GM12878 (cell line): ENCODE measurements around the gene QPCT. TPM values are rescaled to one million over a fixed set of nuclear protein-coding genes. Genes with fewer than 3 reads are reported as not detected.

ENCODE experiments used
- ATAC-seq: fragments of 200-7000 bp; cut with Tn5 transposase; 3 replicates; pipeline ENCODE4 v1.9.1; 2020; ENCODE audit warnings: mild to moderate bottlenecking, moderate library complexity
- BruUV-seq: library from RNA; stranded (reverse); fragments of 400-500 nt; replicated peaks from 2 replicates; lab custom pipeline; 2021; lab: Mats Ljungman, UMichigan
- CTCF ChIA-PET: fragments of 300-600 bp; sonication (Branson Sonifier 250); formaldehyde crosslinking; extraction: SDS; loops from one replicate; lab custom pipeline; 2021; ENCODE audit warnings: inconsistent platforms; lab: Yijun Ruan, JAX
- POLR2A ChIA-PET: fragments of 350-600 bp; formaldehyde crosslinking; extraction: SDS; loops from one replicate; lab custom pipeline; 2021; ENCODE audit warnings: inconsistent platforms; lab: Charles Lee
- RAD21 ChIA-PET: fragments of 300-600 bp; sonication (Branson Sonifier 250); formaldehyde crosslinking; loops from one replicate; lab custom pipeline; 2023; ENCODE audit warnings: antibody characterized with exemption; ENCODE audit not compliant: unreplicated experiment; lab: Charles Lee
- SMC1A ChIA-PET: fragments of 300-600 bp; sonication (Branson Sonifier 250); formaldehyde crosslinking; loops from one replicate; lab custom pipeline; 2023; ENCODE audit not compliant: unreplicated experiment, uncharacterized antibody; lab: Charles Lee
- DNase-seq: peaks from one replicate; pipeline ENCODE4 v3.0.0-alpha.2; 2011; ENCODE audit warnings: low read depth, low spot score
- FAIRE-seq: peaks from 3 replicates; lab custom pipeline; 2011; peaks lifted over from hg19 to GRCh38; lab: Jason Lieb, UNC
- H2AFZ ChIP-seq: 2 replicates; pipeline ENCODE4 v1.6.0; 2011; ENCODE audit warnings: low read depth, low read length, control low read depth; ENCODE audit not compliant: control insufficient read depth
- H3K27ac ChIP-seq: 2 replicates; pipeline ENCODE4 v1.5.1; 2011; ENCODE audit warnings: control low read depth; ENCODE audit not compliant: control insufficient read depth, insufficient read depth
- H3K27me3 ChIP-seq, 2 experiments: replicated peaks in 1 of 2; 2 replicates each; pipeline versions ENCODE4 v1.6.0 to v1.6.1; 2011; ENCODE audit warnings: low read length in 1 of 2; ENCODE audit not compliant: control insufficient read depth in 2 of 2, insufficient read depth in 2 of 2
- H3K36me3 ChIP-seq, 2 experiments: 2 replicates each; pipeline ENCODE4 v1.5.1; 2011; ENCODE audit warnings: low read length in 1 of 2; ENCODE audit not compliant: control insufficient read depth in 2 of 2, insufficient read depth in 2 of 2
- H3K4me1 ChIP-seq: 2 replicates; pipeline ENCODE4 v1.6.1; 2011; ENCODE audit warnings: mild to moderate bottlenecking, low read length, moderate library complexity, mixed read lengths; ENCODE audit not compliant: control insufficient read depth, insufficient read depth
- H3K4me2 ChIP-seq: 2 replicates; pipeline ENCODE4 v1.6.0; 2011; ENCODE audit warnings: control low read depth; ENCODE audit not compliant: control insufficient read depth, insufficient read depth
- H3K4me3 ChIP-seq: fragments of 200-600 bp; sonication (generic); 2 replicates; pipeline ENCODE4 v1.5.1; 2016
- H3K79me2 ChIP-seq: 2 replicates; pipeline ENCODE4 v1.6.0; 2011; ENCODE audit warnings: low read length; ENCODE audit not compliant: control insufficient read depth, insufficient read depth
- H3K9ac ChIP-seq: 2 replicates; pipeline ENCODE4 v1.8.0; 2011; ENCODE audit warnings: low read length, control low read depth, mixed read lengths; ENCODE audit not compliant: control insufficient read depth, insufficient read depth
- H3K9me3 ChIP-seq: replicated peaks from 3 replicates; pipeline ENCODE4 v1.5.1; 2011; ENCODE audit warnings: mild to moderate bottlenecking, low read length; ENCODE audit not compliant: control insufficient read depth, insufficient read depth
- H4K20me1 ChIP-seq: 2 replicates; pipeline ENCODE4 v1.6.0; 2011; ENCODE audit not compliant: control insufficient read depth, insufficient read depth
- BMI1 ChIP-seq: fragments of 450-650 bp; IDR thresholded peaks from 2 replicates; pipeline ENCODE4 v1.6.1; 2016; ENCODE audit warnings: mild to moderate bottlenecking, moderate library complexity, borderline replicate concordance
- DPF2 ChIP-seq: fragments of 450-650 bp; IDR thresholded peaks from 2 replicates; pipeline ENCODE4 v1.6.1; 2017; ENCODE audit warnings: mild to moderate bottlenecking
- EGR1 ChIP-seq, 2 experiments: IDR thresholded peaks; 1 replicate in 1 of 2; 2 replicates in 1 of 2; pipeline ENCODE4 v1.6.1; 2011 to 2012; ENCODE audit warnings: low read depth in 2 of 2, low read length in 2 of 2, borderline replicate concordance in 1 of 2, mild to moderate bottlenecking in 1 of 2, moderate library complexity in 1 of 2
- GATAD2B ChIP-seq: fragments of 450-650 bp; conservative IDR thresholded peaks from 2 replicates; pipeline ENCODE4 v1.6.1; 2017; ENCODE audit warnings: low read depth, mild to moderate bottlenecking, moderate library complexity
- IKZF1 ChIP-seq: fragments of 450-650 bp; conservative IDR thresholded peaks from 2 replicates; pipeline ENCODE4 v1.6.1; 2017; ENCODE audit warnings: antibody characterized with exemption, mild to moderate bottlenecking
- MTA2 ChIP-seq: fragments of 450-650 bp; IDR thresholded peaks from 2 replicates; pipeline ENCODE4 v1.6.1; 2016; ENCODE audit warnings: low read depth, mild to moderate bottlenecking, moderate library complexity
- SPI1 ChIP-seq: IDR thresholded peaks from 2 replicates; pipeline ENCODE4 v1.6.1; 2011; ENCODE audit warnings: low read depth, mild to moderate bottlenecking, low read length, moderate library complexity, borderline replicate concordance; ENCODE audit not compliant: insufficient read depth
- STAT3 ChIP-seq: IDR thresholded peaks from 2 replicates; pipeline ENCODE4 v1.6.1; 2011; ENCODE audit warnings: low read depth, low read length, improper control_type of control experiment
- WGBS: methylation state at CpG from one replicate; pipeline ENCODE4 v1.1.6; 2016; ENCODE audit warnings: low lambda C conversion rate; ENCODE audit not compliant: insufficient replicate concordance, insufficient coverage; ENCODE audit errors: missing lambda C conversion rate; 5-methylcytosine and 5-hydroxymethylcytosine counted together
- in situ Hi-C: fragments of 300-500 bp; cut with MboI; formaldehyde crosslinking; loops from 9 replicates; pipeline ENCODE4 v1.14.3; 2018; ENCODE audit warnings: mixed read lengths
- intact Hi-C: fragments of 100-400 bp; cut with micrococcal nuclease; formaldehyde crosslinking; loops from one replicate; pipeline ENCODE4 v1.14.2; 2022; ENCODE audit not compliant: unreplicated experiment
- polyA plus RNA-seq, 11 experiments: library from polyadenylated mRNA; depleted of rRNA in 4 of 11; unstranded in 6 of 11; stranded (reverse) in 5 of 11; fragments of >200 nt; fragmentation: Nextera tagmentation in 4 of 11; fragmentation: Illumina TruSeq in 1 of 11; extraction: Ambion mirVana in 4 of 11; extraction: Trizol in 1 of 11; gene quantifications; 1 replicate in 1 of 11; 2 replicates in 10 of 11; pipeline versions ENCODE4 v1.2.1 to v1.2.3, GENCODE V29; 2011 to 2016; ENCODE audit warnings: inconsistent platforms in 2 of 11, missing spikeins in 2 of 11, low read depth in 1 of 11
- total RNA-seq, 4 experiments: library from RNA; depleted of rRNA in 3 of 4; stranded (reverse); fragments of >200 nt in 3 of 4; fragmentation: Illumina TruSeq in 1 of 4; extraction: Trizol in 1 of 4; gene quantifications; 2 replicates each; pipeline versions ENCODE4 v1.2.1 to v1.2.3, GENCODE V29; 2013 to 2021
- TF ChIP-seq, protein P1 (sequence below): fragments of 450-650 bp; IDR thresholded peaks from 2 replicates; pipeline ENCODE4 v1.6.1; 2016; ENCODE audit warnings: mild to moderate bottlenecking

Gene QPCT
- total and polyA plus RNA-seq, 10 of the 15 experiments (the other 5 are each of a cell fraction or from before 2014, with no cell fraction given): 0.14 to 0.86 (median 0.18) TPM; not detected in 1

DNA sequence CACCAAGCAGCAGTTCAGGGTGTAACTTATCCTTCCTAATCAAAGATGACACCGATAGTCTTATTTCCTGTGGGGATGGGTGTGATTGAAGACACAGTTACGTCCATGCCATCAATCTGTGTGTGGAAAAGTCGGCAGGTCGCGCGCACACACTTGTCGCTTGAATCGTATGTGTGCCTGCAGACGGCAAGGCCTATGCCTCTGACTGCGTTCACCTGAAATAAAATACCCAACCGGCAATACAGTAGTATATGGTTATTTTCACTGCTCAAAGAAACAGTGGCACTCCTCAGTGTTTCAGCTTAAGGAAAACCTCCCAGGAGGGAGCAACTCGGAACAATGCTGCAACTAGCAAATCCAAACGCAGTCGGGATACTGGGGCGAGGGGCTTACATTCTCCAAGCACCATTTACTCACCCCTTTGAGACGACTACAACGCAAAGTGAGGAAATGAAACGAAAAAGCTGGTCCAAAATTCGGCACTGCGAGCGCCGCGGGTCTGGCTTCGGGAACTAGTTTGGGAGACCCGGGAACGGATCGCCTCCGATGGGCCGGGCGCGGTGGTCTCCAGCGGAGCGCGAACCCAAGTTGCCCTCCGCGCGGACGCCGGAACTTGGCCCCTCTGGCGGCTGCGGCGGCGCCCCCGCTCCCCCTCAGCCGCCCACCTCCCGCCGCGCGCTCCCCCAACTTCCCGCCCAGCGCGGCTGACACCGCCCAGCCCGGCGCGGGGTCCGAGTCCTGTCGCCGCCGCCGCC, 20.5 kb upstream of the QPCT start:
- DNase-seq: no peak
- ChIA-PET SMC1A (interaction anchor here (1.3 to 2.5 kb wide), 4 partner anchors 11 to 554 kb away, joined by 3 to 17 read pairs (median 6); no protein-coding TSS in a partner anchor), RAD21 (interaction anchor here (2.7 kb wide), 1 partner anchor 66 kb away, joined by 9 read pairs; no protein-coding TSS in a partner anchor), POLR2A (no interaction called here), CTCF (interaction anchor here (0.9 to 2.9 kb wide), 3 partner anchors 10 to 72 kb away, joined by 3 to 11 read pairs (median 3); no protein-coding TSS in a partner anchor)
- Histone ChIP-seq H3K36me3 (no peaks in the 10 kb centered on the region), H3K4me3 (peak overlapping the region; percentile 69), H3K4me2 (peak overlapping the region; percentile 73), H3K4me1 (peaks cover 5% of the 10 kb centered on the region; the same call in 1 of the 2 replicates), H4K20me1 (no peaks in the 10 kb centered on the region), H3K27ac (peak overlapping the region; percentile 35), H2AFZ (peak overlapping the region; percentile 77), H3K9ac (peak overlapping the region; percentile 68), H3K9me3 (no peaks in the 10 kb centered on the region), H3K79me2 (peaks cover 5% of the 10 kb centered on the region), H3K27me3 (peaks cover 2 to 6% of the 10 kb centered on the region in 2 experiments)
- in situ Hi-C loops: no loop called here
- TF ChIP-seq IKZF1: peak; percentile 38
- TF ChIP-seq BMI1: peak; percentile 48; the same call in 1 of the 2 replicates
- peak; percentile 9; the same call in 1 of the 2 replicates for TF ChIP-seq SPI1
- peak; percentile 38 for TF ChIP-seq DPF2
- TF ChIP-seq GATAD2B: peak; percentile 38; the same call in 1 of the 2 replicates
- no peak for TF ChIP-seq MTA2
- TF ChIP-seq STAT3: no peak
- TF ChIP-seq EGR1 (IDR thresholded peaks at IDR 0.05; ENCODE audit: borderline replicate concordance in 1 of 2, low read depth in 2 of 2, low read length in 2 of 2): peak in 1 of 2 experiments; percentile 85; a peak in 2 of 3 replicates
- TF ChIP-seq, protein P1, sequence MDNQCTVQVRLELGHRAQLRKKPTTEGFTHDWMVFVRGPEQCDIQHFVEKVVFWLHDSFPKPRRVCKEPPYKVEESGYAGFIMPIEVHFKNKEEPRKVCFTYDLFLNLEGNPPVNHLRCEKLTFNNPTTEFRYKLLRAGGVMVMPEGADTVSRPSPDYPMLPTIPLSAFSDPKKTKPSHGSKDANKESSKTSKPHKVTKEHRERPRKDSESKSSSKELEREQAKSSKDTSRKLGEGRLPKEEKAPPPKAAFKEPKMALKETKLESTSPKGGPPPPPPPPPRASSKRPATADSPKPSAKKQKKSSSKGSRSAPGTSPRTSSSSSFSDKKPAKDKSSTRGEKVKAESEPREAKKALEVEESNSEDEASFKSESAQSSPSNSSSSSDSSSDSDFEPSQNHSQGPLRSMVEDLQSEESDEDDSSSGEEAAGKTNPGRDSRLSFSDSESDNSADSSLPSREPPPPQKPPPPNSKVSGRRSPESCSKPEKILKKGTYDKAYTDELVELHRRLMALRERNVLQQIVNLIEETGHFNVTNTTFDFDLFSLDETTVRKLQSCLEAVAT: peak; percentile 89; the same call in 1 of the 2 replicates
- ATAC-seq: peak; percentile 42
- FAIRE-seq: peak; percentile 13
- intact Hi-C loops: loop anchor here (5.0 kb wide), 1 partner anchor 53 kb away; no protein-coding TSS in a partner anchor
- TSS peak; percentile 60 for BruUV-seq
- WGBS: 1% methylated on average over 46 of the region's 61 CpGs
